Chondrocyte (in vitro differentiated cells): Measurements from ENCODE around the gene PAX8. TPM values are rescaled to one million over a fixed set of nuclear protein-coding genes. Genes with fewer than 3 reads are reported as not detected.
A peak's percentile ranks its signal among the peaks of the same experiment; 100 is the strongest.
"Not testable (repeated sequence)": the region's sequence is repeated elsewhere in the genome, so short reads cannot be mapped to it uniquely, and the experiment has no call there.

Experiments used
- DNase-seq: peaks from one replicate; pipeline ENCODE4 v3.0.0; 2021; ENCODE audit warnings: mixed read lengths, low spot score
- H3K27ac Mint-ChIP-seq: one replicate; pipeline ENCODE4 v1.8.0; 2021; ENCODE audit warnings: mild to moderate bottlenecking, moderate library complexity, mixed read lengths; ENCODE audit not compliant: unreplicated experiment
- H3K27me3 Mint-ChIP-seq: 2 replicates; pipeline ENCODE4 v1.8.0; 2021; ENCODE audit warnings: low read depth, mixed read lengths
- H3K36me3 Mint-ChIP-seq: 2 replicates; pipeline ENCODE4 v1.8.0; 2021; ENCODE audit warnings: low read depth, mixed read lengths
- H3K4me1 Mint-ChIP-seq: 2 replicates; pipeline ENCODE4 v1.8.0; 2021; ENCODE audit warnings: low read depth, mild to moderate bottlenecking, mixed read lengths
- H3K4me3 Mint-ChIP-seq: one replicate; pipeline ENCODE4 v1.8.0; 2021; ENCODE audit warnings: mild to moderate bottlenecking, moderate library complexity, mixed read lengths; ENCODE audit not compliant: unreplicated experiment
- H3K9me3 Mint-ChIP-seq: 2 replicates; pipeline ENCODE4 v1.8.0; 2021; ENCODE audit warnings: low read depth, mixed read lengths
- CTCF ChIP-seq: fragments of 200-600 bp; sonication (generic); IDR thresholded peaks from 2 replicates; pipeline ENCODE4 v1.5.0; 2021; ENCODE audit warnings: antibody characterized with exemption, mild to moderate bottlenecking, moderate library complexity
- long read RNA-seq: library from polyadenylated mRNA; stranded (forward); transcript quantifications from one replicate; pipeline ENCODE4 v2.0.0, GENCODE V29; 2021
- total RNA-seq: library from RNA; stranded (reverse); gene quantifications from 3 replicates; pipeline ENCODE4 v1.2.1, GENCODE V29; 2021

The PAX8 gene
- total RNA-seq, result 0.29 TPM in 1 of 3 replicates, not detected in the others
- long read RNA-seq, result 0 reads

- Mint-ChIP-seq H3K27ac (no peak within 1 kb of the TSS), H3K27me3 (peaks cover 33% of the 10 kb centered on the region), H3K4me3 (no peak within 1 kb of the TSS), H3K4me1 (peaks cover 25% of the 10 kb centered on the region), H3K9me3 (no peaks in the 10 kb centered on the region), H3K36me3 (no peaks in the 10 kb centered on the region)
- no peak for DNase-seq
- no peak for TF ChIP-seq CTCF
Observed at GRCh38 chr2:113278742-113279139, at the start of gene PAX8. PAX8 (minus strand) TSS chr2:113278921; CDS start chr2:113278394, 527 bp downstream.

- Mint-ChIP-seq H3K27me3 (no peaks in the 10 kb centered on the region), H3K27ac (peak overlapping the region; percentile 11), H3K9me3 (no peaks in the 10 kb centered on the region)
Observed at GRCh38 chr2:113328043-113328442, 49.3 kb upstream of the PAX8 start.

GRCh38 chr2:113325161-113325731, 46.5 kb upstream of the PAX8 start:
- not testable (repeated sequence) for H3K36me3 Mint-ChIP-seq, H3K27me3 Mint-ChIP-seq, H3K9me3 Mint-ChIP-seq, DNase-seq
- Mint-ChIP-seq H3K4me1 (peaks cover 47% of the 10 kb centered on the region), H3K4me3 (peak overlapping the region; percentile 85), H3K27ac (peak overlapping the region; percentile 80)

More at GRCh38 chr2:113328043-113328442, 49.3 kb upstream of the PAX8 start:
- no peak for DNase-seq
- H3K4me3 Mint-ChIP-seq, result no peak overlapping the region
- H3K4me1 Mint-ChIP-seq, result peaks cover 53% of the 10 kb centered on the region
- no peaks in the 10 kb centered on the region for H3K36me3 Mint-ChIP-seq
- no peak for TF ChIP-seq CTCF

GRCh38 chr2:113324684-113325160, 46.0 kb upstream of the PAX8 start:
- no peaks in the 10 kb centered on the region for H3K9me3 Mint-ChIP-seq
- no peaks in the 10 kb centered on the region for H3K27me3 Mint-ChIP-seq
- H3K27ac Mint-ChIP-seq, result peak overlapping the region; percentile 91
- peak overlapping the region; percentile 85 for H3K4me3 Mint-ChIP-seq
- H3K4me1 Mint-ChIP-seq, result peaks cover 42% of the 10 kb centered on the region
- TF ChIP-seq CTCF, result no peak
- no peaks in the 10 kb centered on the region for H3K36me3 Mint-ChIP-seq
- no peak for DNase-seq

- DNase-seq, H3K27ac Mint-ChIP-seq, H3K4me3 Mint-ChIP-seq, H3K36me3 Mint-ChIP-seq, H3K27me3 Mint-ChIP-seq, H3K9me3 Mint-ChIP-seq: not testable (repeated sequence)
- H3K4me1 Mint-ChIP-seq, result peaks cover 26% of the 10 kb centered on the region
Observed at GRCh38 chr2:113323129-113323528, 44.4 kb upstream of the PAX8 start.

- H3K9me3 Mint-ChIP-seq, H3K4me1 Mint-ChIP-seq, DNase-seq, H3K4me3 Mint-ChIP-seq, H3K27ac Mint-ChIP-seq, H3K36me3 Mint-ChIP-seq: not testable (repeated sequence)
- H3K27me3 Mint-ChIP-seq, result peaks cover 17% of the 10 kb centered on the region
Observed at GRCh38 chr2:113320106-113320505, 41.4 kb upstream of the PAX8 start.

GRCh38 chr2:113318941-113319340, 40.2 kb upstream of the PAX8 start:
- H3K9me3 Mint-ChIP-seq, DNase-seq: not testable (repeated sequence)
- peaks cover 17% of the 10 kb centered on the region for H3K27me3 Mint-ChIP-seq

More at GRCh38 chr2:113318941-113319340, 40.2 kb upstream of the PAX8 start:
- H3K4me1 Mint-ChIP-seq, H3K27ac Mint-ChIP-seq, H3K36me3 Mint-ChIP-seq, H3K4me3 Mint-ChIP-seq: not testable (repeated sequence)
